Activated CD4-positive, alpha-beta memory T cell treated with anti-CD3 and anti-CD28 coated beads for 36 hours (primary cell): ENCODE data around the gene NUDT16. TPM values are rescaled to one million over a fixed set of nuclear protein-coding genes. Genes with fewer than 3 reads are reported as not detected.

Experiments used
- CTCF ChIA-PET: fragments of 350-600 bp; sonication (Branson Sonifier 250); formaldehyde crosslinking; loops from one replicate; lab custom pipeline; 2021; ENCODE audit warnings: antibody characterized with exemption, inconsistent platforms; lab: Charles Lee
- POLR2A ChIA-PET: fragments of 350-600 bp; sonication (Branson Sonifier 250); formaldehyde crosslinking; loops from one replicate; lab custom pipeline; 2021; ENCODE audit warnings: antibody characterized with exemption; lab: Charles Lee
- DNase-seq: peaks from one replicate; pipeline ENCODE4 v3.0.0-alpha.2; 2020
- H3K27ac Mint-ChIP-seq: one replicate; pipeline ENCODE4 v1.8.0; 2021; ENCODE audit warnings: mixed read lengths
- H3K27me3 Mint-ChIP-seq: one replicate; pipeline ENCODE4 v1.8.0; 2021; ENCODE audit warnings: mixed read lengths
- H3K36me3 Mint-ChIP-seq: one replicate; pipeline ENCODE4 v1.8.0; 2021; ENCODE audit warnings: mixed read lengths
- H3K4me1 Mint-ChIP-seq: one replicate; pipeline ENCODE4 v1.8.0; 2021; ENCODE audit warnings: low read depth, mixed read lengths
- H3K4me3 Mint-ChIP-seq: one replicate; pipeline ENCODE4 v1.8.0; 2021; ENCODE audit warnings: mild to moderate bottlenecking, mixed read lengths
- H3K9me3 Mint-ChIP-seq: one replicate; pipeline ENCODE4 v1.8.0; 2021; ENCODE audit warnings: mixed read lengths
- intact Hi-C: fragments of 100-400 bp; cut with micrococcal nuclease; formaldehyde crosslinking; loops from one replicate; pipeline ENCODE4 v1.15.1; 2023
- total RNA-seq, 2 experiments: library from RNA; stranded (reverse); gene quantifications; one replicate each; pipeline ENCODE4 v1.2.3, GENCODE V29; 2021

The NUDT16 gene
- total RNA-seq, 2 experiments from 2014 or later: 7.4 to 8.6 TPM

GRCh38 chr3:131421301-131421700, 39.7 kb downstream of the NUDT16 start:
- intact Hi-C loops: no loop called here
- Mint-ChIP-seq H3K36me3 (no peaks in the 10 kb centered on the region), H3K9me3 (no peaks in the 10 kb centered on the region), H3K4me3 (no peak overlapping the region), H3K27ac (no peak overlapping the region), H3K4me1 (no peaks in the 10 kb centered on the region), H3K27me3 (peaks cover 2% of the 10 kb centered on the region)
- POLR2A ChIA-PET: no interaction called here
- no peak for DNase-seq
- CTCF ChIA-PET: no interaction called here

- CTCF ChIA-PET: no interaction called here
- Mint-ChIP-seq H3K9me3 (no peaks in the 10 kb centered on the region), H3K27ac (no peak overlapping the region), H3K4me3 (no peak overlapping the region), H3K4me1 (no peaks in the 10 kb centered on the region), H3K27me3 (peaks cover 2% of the 10 kb centered on the region), H3K36me3 (no peaks in the 10 kb centered on the region)
- DNase-seq: no peak
- POLR2A ChIA-PET: no interaction called here
- intact Hi-C loops: no loop called here
Observed at GRCh38 chr3:131421957-131422498, 40.5 kb downstream of the NUDT16 start.

DNA sequence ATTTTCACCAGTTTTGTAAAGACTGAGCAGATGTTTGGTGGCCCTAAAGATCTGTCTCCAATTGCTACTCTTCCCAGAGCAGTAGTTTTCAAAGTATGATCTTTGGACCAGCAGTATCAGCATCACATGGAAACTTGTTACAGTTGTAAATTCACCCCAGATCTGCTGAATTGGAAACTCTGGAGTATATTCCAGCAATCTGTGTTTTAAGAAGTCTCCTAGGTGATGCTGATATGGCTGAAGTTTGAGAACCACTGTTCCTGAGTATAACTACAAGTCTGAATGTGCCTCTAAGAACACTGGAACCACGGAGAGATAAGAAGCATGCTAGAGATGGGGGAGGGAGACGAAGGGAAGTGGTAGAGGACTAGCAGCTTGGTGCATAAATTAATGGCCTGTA, 45.7 kb downstream of the NUDT16 start:
- Mint-ChIP-seq H3K27me3 (peaks cover 2% of the 10 kb centered on the region), H3K4me3 (no peak overlapping the region), H3K27ac (no peak overlapping the region), H3K4me1 (no peaks in the 10 kb centered on the region), H3K9me3 (no peaks in the 10 kb centered on the region), H3K36me3 (no peaks in the 10 kb centered on the region)
- ChIA-PET POLR2A (no interaction called here), CTCF (no interaction called here)
- intact Hi-C loops: no loop called here
- DNase-seq: no peak

GRCh38 chr3:131431754-131432153, 50.2 kb downstream of the NUDT16 start:
- H3K36me3 Mint-ChIP-seq: no peaks in the 10 kb centered on the region
- CTCF ChIA-PET: no interaction called here
- POLR2A ChIA-PET: no interaction called here
- no peaks in the 10 kb centered on the region for H3K9me3 Mint-ChIP-seq
- H3K27ac Mint-ChIP-seq: no peak overlapping the region
- H3K27me3 Mint-ChIP-seq: no peaks in the 10 kb centered on the region
- no peak overlapping the region for H3K4me3 Mint-ChIP-seq
- no peaks in the 10 kb centered on the region for H3K4me1 Mint-ChIP-seq
- DNase-seq: no peak
- intact Hi-C loops: no loop called here

- DNase-seq: no peak
- Mint-ChIP-seq H3K36me3 (no peaks in the 10 kb centered on the region), H3K27me3 (no peaks in the 10 kb centered on the region), H3K4me1 (no peaks in the 10 kb centered on the region), H3K9me3 (no peaks in the 10 kb centered on the region), H3K27ac (no peak overlapping the region), H3K4me3 (no peak overlapping the region)
- ChIA-PET POLR2A (no interaction called here), CTCF (no interaction called here)
- intact Hi-C loops: no loop called here
Observed at GRCh38 chr3:131432441-131432840, 50.9 kb downstream of the NUDT16 start.

DNA sequence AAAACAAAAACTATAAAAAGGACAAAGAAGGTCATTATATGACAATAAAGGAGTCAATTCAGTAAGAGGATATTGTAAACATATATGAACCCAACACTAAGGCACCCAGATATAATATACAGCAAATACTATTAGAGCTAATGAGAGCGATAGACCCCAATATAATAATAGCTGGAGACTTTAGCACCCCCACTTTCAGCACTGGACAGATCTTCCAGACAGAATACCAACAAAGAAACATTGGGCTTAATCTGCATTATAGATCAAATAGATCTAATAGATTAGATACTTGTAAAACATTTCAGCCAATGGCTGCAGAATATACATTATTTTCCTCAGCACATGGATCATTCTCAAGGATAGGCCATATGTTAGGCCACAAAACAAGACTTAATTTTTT, 53.4 kb downstream of the NUDT16 start:
- no peaks in the 10 kb centered on the region for H3K4me1 Mint-ChIP-seq
- intact Hi-C loops: no loop called here
- ChIA-PET POLR2A (no interaction called here), CTCF (no interaction called here)
- H3K36me3 Mint-ChIP-seq: no peaks in the 10 kb centered on the region
- H3K4me3 Mint-ChIP-seq: no peak overlapping the region
- no peak for DNase-seq
- H3K27ac Mint-ChIP-seq: no peak overlapping the region
- H3K9me3 Mint-ChIP-seq: no peaks in the 10 kb centered on the region
- no peaks in the 10 kb centered on the region for H3K27me3 Mint-ChIP-seq

Other genes starting within 250 kb of the NUDT16 start
- gene MRPL3, start 121.2 kb downstream of the NUDT16 start, total RNA-seq: 100 to 1,000 TPM; 145 to 146 TPM